Astrocyte of the cerebellum (primary cell): Measurements from ENCODE around the gene MEGF11.
"Not testable (repeated sequence)": the region's sequence is repeated elsewhere in the genome, so short reads cannot be mapped to it uniquely, and the experiment has no call there.

Experiments used
- DNase-seq: peaks from one replicate; pipeline ENCODE4 v3.0.0-alpha.2; 2011; ENCODE audit warnings: low read depth
- H3K4me3 ChIP-seq: 2 replicates; pipeline ENCODE4 v1.5.1; 2011; ENCODE audit warnings: mild to moderate bottlenecking, low read depth, low read length, moderate library complexity
- CTCF ChIP-seq: IDR thresholded peaks from 2 replicates; pipeline ENCODE4 v1.5.1; 2012; ENCODE audit warnings: low read length, low read depth, moderate library complexity, mild to moderate bottlenecking; ENCODE audit errors: missing control alignments
- in situ Hi-C: cut with HindIII; loops from 2 replicates; pipeline ENCODE4 v1.10.0; 2017; ENCODE audit warnings: low sequenced_read_pairs

Gene MEGF11

GRCh38 chr15:66276546-66276945 is 23.0 kb upstream of the MEGF11 start:
- TF ChIP-seq CTCF: no peak
- in situ Hi-C loops: no loop called here
- no peak for DNase-seq
- H3K4me3 ChIP-seq: no peak overlapping the region

GRCh38 chr15:66275352-66275751 is 21.8 kb upstream of the MEGF11 start:
- no peak for TF ChIP-seq CTCF
- in situ Hi-C loops: no loop called here
- H3K4me3 ChIP-seq: no peak overlapping the region
- DNase-seq: no peak

- in situ Hi-C loops: no loop called here
- no peak for TF ChIP-seq CTCF
- no peak for DNase-seq
- H3K4me3 ChIP-seq: no peak overlapping the region
Measured at GRCh38 chr15:66270932-66271331, 17.4 kb upstream of the MEGF11 start.

GRCh38 chr15:66269326-66270090 is 16.0 kb upstream of the MEGF11 start:
- H3K4me3 ChIP-seq: no peak overlapping the region
- no peak for DNase-seq
- no peak for TF ChIP-seq CTCF
- in situ Hi-C loops: no loop called here

GRCh38 chr15:66264859-66265513 is 11.4 kb upstream of the MEGF11 start:
- in situ Hi-C loops: no loop called here
- TF ChIP-seq CTCF: no peak
- no peak for DNase-seq
- no peak overlapping the region for H3K4me3 ChIP-seq

- in situ Hi-C loops, DNase-seq, H3K4me3 ChIP-seq: not testable (repeated sequence)
Measured at GRCh38 chr15:66262837-66263236, 9.3 kb upstream of the MEGF11 start.

GRCh38 chr15:66261056-66261455 is 7.5 kb upstream of the MEGF11 start:
- no peak for TF ChIP-seq CTCF
- in situ Hi-C loops: no loop called here
- no peak overlapping the region for H3K4me3 ChIP-seq
- DNase-seq: no peak
